ENCODE results near the gene OR9A2.

DNA sequence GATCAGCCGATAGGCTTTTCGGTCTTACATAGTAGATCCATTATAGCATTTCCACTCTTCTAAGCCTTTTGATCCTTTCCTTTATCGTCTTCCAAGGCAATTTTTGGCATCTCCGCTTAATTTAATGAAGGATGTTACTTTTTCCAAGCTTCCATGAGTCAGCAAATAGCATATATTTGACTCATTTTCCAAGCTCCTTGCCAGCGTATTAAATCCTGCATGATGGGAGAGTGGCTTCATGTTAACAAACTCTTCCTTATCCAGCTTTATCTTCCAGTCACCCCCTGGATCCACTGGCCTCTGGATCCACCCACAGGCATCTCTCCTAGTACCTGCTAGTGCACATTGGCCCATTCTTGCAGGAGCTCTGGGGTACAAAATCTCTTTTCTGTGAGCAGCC, 13.0 kb downstream of the OR9A2 start:
- TF ChIP-seq CTCF (IDR thresholded peaks at IDR 0.05; ENCODE audit: insufficient read depth, low read length) (no peak), POLR2AphosphoS5 (IDR thresholded peaks at IDR 0.05; ENCODE audit: low read depth) (no peak)
- TF ChIP-seq, protein P1, sequence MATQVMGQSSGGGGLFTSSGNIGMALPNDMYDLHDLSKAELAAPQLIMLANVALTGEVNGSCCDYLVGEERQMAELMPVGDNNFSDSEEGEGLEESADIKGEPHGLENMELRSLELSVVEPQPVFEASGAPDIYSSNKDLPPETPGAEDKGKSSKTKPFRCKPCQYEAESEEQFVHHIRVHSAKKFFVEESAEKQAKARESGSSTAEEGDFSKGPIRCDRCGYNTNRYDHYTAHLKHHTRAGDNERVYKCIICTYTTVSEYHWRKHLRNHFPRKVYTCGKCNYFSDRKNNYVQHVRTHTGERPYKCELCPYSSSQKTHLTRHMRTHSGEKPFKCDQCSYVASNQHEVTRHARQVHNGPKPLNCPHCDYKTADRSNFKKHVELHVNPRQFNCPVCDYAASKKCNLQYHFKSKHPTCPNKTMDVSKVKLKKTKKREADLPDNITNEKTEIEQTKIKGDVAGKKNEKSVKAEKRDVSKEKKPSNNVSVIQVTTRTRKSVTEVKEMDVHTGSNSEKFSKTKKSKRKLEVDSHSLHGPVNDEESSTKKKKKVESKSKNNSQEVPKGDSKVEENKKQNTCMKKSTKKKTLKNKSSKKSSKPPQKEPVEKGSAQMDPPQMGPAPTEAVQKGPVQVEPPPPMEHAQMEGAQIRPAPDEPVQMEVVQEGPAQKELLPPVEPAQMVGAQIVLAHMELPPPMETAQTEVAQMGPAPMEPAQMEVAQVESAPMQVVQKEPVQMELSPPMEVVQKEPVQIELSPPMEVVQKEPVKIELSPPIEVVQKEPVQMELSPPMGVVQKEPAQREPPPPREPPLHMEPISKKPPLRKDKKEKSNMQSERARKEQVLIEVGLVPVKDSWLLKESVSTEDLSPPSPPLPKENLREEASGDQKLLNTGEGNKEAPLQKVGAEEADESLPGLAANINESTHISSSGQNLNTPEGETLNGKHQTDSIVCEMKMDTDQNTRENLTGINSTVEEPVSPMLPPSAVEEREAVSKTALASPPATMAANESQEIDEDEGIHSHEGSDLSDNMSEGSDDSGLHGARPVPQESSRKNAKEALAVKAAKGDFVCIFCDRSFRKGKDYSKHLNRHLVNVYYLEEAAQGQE (IDR thresholded peaks at IDR 0.05; ENCODE audit: insufficient replicate concordance, low read depth) = no peak

Data from HL-60 (cell line).